OCI-LY1 (cell line): Measurements from ENCODE around the gene POTEF.

Source experiments
- EZH2 ChIP-seq: fragments of 200-600 bp; sonication (generic), shearing (Covaris generic); IDR thresholded peaks from 2 replicates; pipeline ENCODE4 v1.8.0; 2017; ENCODE audit warnings: borderline replicate concordance, mixed run types, mild to moderate bottlenecking, antibody characterized with exemption, low read length, moderate library complexity, mixed read lengths
- TF ChIP-seq, protein P1 (sequence below): fragments of 200-600 bp; sonication (generic), shearing (Covaris generic); IDR thresholded peaks from 2 replicates; pipeline ENCODE4 v1.5.1; 2017; ENCODE audit warnings: mild to moderate bottlenecking, antibody characterized with exemption, low read length, moderate library complexity, mixed read lengths

DNA sequence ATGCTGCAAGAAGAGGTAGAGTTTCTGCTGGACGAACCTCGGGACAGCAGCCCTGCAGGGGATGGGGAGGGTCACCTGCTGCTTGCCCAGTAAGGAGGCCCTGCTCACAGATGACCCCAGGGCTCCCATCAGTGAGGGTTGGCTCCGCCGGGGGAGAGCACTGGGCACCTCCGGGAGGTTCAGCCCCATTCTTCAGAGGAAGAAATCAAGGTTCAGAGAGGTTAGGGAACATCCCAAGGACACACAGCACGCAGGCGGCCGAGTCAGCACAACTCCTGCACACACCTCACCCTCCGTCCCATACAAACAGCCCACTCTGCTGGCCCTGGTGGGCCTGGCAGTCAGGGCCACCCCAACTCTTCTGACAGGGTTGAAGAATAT lies 27.6 kb upstream of the POTEF start:
- TF ChIP-seq, protein P1, sequence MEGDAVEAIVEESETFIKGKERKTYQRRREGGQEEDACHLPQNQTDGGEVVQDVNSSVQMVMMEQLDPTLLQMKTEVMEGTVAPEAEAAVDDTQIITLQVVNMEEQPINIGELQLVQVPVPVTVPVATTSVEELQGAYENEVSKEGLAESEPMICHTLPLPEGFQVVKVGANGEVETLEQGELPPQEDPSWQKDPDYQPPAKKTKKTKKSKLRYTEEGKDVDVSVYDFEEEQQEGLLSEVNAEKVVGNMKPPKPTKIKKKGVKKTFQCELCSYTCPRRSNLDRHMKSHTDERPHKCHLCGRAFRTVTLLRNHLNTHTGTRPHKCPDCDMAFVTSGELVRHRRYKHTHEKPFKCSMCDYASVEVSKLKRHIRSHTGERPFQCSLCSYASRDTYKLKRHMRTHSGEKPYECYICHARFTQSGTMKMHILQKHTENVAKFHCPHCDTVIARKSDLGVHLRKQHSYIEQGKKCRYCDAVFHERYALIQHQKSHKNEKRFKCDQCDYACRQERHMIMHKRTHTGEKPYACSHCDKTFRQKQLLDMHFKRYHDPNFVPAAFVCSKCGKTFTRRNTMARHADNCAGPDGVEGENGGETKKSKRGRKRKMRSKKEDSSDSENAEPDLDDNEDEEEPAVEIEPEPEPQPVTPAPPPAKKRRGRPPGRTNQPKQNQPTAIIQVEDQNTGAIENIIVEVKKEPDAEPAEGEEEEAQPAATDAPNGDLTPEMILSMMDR: no peak
- no peak for TF ChIP-seq EZH2
